GM18505 (cell line): Measurements from ENCODE around the gene MRPS27.

Experiments
- ATAC-seq: cut with Tn5 transposase; IDR thresholded peaks from one replicate; pipeline ENCODE4 v1.9.1; 2021; ENCODE audit not compliant: unreplicated experiment
- POLR2A ChIP-seq: IDR thresholded peaks from 4 replicates; pipeline ENCODE4 v1.6.1; 2011; ENCODE audit warnings: borderline replicate concordance; ENCODE audit not compliant: insufficient read depth, insufficient read length; ENCODE audit errors: extremely low read depth

Gene MRPS27

DNA sequence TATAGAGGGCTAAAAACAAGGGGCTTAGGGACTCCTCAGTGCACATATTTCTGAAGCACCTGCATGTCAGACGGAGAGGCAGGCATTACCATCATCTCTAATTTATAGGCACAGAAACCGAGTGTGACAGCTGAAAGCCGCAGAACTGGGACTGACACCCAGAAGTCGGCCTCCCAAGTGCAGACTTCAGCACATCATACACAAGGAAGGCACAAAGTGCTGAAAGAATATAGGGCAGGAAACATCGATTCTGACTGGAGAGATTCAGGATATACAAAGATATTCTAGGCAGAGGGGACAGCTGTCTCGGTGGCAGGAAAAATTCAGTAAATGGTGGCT lies 11.2 kb downstream of the MRPS27 start:
- no peak for ATAC-seq
- no peak for TF ChIP-seq POLR2A

DNA sequence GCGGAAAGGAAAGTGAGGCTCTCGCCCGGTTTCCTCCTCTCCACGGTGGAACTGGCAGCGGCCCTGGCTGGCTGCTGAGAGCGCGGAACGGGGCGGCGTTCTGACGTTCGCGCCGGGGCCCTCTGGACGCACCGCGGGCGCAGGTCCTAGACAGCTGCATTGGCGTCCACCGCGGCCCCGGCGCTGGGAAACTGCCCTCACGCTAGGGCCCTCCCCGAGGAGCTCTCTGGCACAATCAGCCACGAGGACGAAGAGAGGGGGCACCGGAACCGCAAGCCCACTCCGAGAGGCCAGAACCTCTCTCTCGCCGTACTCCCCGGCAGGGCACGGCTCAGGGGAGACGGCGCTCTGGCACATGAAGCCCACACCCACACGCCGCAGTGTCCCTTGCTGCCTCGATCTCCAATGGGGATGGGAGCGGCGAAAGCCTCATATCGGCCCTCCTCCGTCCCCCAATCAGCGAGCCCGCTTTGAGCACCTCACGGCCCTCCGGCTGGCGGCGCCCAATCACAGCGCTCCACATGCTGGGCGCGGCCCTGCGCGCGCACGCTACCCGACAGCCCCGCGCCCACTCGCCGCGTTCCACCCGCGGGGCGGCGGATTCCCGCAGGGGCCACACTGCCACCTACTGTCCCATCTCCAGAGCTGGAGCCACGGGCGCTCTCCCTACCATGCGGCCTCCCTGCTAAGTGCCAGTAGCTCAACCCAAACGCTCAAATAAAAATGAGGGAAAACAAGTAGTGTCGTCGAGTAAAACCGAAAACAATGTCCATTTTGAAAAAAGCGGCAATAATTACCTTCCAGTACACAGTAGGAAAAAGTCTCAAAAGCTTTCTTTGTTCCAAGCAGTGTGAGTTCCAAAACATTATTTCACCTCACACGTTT lies 11.8 kb downstream of the MRPS27 start:
- peak; percentile 85 for ATAC-seq
- TF ChIP-seq POLR2A, result peak; percentile 99

DNA sequence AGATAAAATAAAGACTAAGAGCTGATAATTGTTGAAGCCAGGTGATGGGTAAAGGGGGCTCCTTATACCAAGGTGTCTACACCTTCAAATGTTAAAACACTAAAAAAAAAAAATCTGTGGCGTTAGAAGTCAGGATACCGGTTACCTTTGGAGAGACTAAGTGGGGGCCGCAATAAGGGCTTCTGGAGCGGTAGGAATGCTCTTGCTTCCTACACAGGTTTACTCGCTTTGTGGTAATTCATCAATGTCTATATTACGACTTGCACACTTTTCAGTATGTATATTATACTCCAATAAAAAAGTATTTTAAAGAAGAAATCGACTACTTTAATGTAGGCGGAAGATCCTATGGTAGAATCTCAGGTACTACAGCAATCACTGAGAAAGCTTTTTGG lies 12.5 kb downstream of the MRPS27 start:
- no peak for TF ChIP-seq POLR2A
- no peak for ATAC-seq

DNA sequence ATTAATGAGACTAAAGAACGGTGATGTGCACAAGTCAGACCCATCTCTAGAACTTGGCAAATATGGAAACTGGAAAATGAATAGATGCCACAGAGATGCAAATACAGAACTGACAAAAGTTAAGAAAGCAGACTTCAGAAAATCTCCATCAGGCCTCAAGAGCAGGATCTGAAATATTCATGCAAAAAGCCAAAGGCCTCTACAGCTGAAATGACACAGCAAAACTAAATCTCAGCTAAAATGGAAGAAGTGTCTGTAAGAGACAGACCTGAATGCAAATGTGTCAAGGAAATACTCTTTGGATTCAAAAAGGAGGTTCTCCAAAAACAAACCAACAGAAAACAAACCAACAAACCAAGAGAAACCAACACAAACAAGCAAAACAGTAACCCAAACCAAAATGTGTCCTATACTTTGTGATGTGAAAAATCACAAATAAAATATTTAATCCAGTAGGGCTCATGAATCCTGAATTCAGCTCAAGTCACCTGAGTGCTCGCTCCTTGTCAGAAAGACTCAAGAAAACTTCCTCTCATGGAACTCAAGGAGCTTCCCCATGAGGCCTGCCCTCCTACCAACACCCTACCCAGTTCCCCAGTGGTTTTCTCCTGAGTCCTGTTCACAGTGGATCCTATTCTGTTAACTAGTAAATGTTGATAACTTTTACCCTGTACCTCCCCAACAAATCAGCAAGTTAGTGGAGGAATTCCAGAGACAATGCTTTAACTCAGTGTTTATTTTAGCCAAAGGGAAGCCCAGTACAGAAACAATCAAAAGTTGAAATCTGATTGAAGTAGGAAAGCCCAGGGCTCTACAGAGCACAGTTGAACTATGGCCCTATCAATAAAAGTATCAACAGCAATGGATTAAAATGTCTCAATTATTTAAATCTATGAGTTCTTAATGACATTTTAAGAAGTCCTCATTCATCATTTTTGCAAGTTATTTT lies 14.6 kb downstream of the MRPS27 start:
- peak; percentile 52 for TF ChIP-seq POLR2A
- no peak for ATAC-seq

DNA sequence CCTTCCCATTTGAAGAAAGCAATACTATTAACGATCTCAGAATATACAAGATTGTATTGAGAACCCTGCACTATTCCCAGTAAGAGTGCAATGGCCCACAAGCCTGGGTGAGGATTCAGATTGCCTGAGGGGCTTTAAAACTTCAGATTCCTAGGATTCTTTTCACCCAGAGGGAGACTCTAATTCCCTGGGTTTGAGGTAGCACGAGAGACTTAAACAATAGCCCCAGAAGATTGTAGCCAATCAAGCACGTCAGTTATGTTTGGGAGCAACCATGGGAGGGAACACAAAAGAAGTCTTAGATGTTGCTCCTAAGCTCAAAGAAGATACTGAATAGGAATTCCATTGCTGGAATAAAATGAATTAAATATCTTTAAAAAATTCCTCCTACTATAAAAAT lies 17.9 kb downstream of the MRPS27 start:
- no peak for ATAC-seq

DNA sequence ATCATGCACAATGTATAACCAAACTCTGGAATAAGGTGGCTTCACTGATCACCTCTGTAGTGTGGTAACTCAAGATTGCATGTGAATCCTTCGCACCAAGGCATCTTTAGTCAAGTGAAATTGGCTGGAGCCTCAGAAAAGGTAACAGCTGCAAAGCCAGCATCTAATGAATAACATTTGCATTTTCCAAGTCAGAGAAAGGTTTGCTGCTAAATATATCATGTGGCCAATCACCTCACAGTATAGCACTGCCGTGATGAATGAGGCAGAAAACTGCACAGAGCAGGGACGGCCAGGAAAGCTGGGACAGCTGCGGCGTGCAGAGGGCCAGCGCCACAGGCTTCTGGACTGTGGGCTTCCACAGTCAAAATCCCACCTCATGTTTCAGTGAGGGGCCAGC lies 18.5 kb downstream of the MRPS27 start:
- peak; percentile 56 for ATAC-seq
- peak; percentile 72 for TF ChIP-seq POLR2A

More for the DNA sequence above, 17.9 kb downstream of the MRPS27 start:
- no peak for TF ChIP-seq POLR2A

DNA sequence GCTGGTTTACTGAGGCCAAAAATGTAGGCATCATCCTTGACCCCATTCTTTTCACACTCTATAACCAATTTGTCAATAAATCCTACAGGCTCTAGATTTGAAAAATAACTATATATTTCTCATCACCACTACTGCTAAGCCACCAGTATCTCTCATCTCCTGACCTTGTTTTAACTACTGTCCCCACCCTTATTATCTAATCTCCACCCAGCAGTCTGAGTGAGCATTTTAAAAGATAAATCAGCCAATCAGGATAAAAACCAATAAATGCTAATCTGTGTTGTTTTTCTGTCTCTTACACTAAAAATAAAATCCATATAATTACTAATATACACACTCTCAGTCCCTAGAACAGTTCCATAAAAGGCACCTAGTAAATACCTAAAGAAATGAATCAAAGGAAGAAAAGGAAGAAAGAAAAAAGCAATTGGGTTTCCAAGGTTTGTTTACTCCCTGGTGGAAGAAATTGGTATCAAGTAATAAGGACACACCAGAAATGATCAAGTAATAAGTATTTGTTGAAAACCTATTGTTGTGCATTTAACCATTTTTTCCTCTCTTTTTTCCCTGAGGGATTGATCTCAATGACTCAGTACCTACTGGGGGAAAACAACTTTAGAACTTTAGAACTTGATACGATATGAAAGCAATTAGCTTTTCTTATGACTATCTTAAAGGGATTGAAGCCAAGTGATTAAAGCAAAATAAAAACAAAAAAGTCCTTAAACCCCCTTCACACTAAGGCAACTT lies 19.3 kb downstream of the MRPS27 start:
- TF ChIP-seq POLR2A, result no peak
- no peak for ATAC-seq

DNA sequence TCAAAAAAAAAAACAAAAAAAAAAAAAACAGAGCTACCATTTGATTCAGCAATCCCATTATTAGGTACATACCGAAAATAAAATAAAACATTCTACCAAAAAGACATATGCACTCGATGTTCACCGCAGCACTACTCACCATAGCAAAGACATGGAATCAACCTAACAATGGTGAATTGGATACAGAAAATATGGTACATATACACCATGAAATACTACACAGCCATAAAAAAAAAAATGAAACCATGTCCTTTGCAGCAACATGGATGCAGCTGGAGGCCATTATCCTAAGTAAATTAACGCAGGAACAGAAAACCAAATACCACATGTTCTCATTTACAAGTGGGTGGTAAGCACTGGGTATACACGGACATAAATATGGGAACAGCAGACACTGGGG lies 21.3 kb downstream of the MRPS27 start:
- no peak for TF ChIP-seq POLR2A
- no peak for ATAC-seq

DNA sequence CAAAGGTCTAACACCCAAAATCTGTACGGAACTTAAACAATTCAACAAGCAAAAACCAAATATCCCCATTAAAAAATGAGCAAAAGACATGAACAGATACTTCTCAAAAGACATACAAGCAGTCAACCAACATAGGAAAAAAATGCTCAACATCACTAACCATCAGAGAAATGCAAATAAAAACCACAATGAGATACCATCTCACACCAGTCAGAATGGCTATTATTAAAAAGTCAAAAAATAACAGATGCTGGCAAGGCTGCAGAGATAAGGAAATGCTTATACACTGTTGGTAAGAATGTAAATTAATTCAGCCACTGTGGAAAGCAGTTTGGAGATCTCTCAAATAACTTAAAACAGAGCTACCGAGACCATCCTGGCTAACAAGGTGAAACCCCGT lies 21.9 kb downstream of the MRPS27 start:
- TF ChIP-seq POLR2A, result peak; percentile 19
- ATAC-seq, result peak; percentile 40

DNA sequence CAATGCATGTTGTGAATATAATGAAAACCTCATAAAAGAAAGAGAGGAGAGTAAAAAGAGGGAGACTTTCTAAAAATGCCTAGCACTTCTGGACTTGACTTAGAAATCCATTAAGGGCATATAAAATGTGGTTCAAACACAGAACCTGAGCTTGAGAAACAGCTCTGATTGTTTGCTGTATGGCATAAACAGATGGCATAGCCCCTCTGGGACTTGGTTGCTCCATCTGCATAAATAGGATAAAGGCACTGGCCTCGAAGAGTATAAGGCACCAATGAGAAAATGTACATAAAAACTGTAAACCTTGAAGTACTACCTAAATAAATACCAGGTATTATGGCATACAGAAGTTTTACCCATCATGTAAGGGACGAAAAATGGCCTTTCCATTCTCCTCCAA lies 23.8 kb downstream of the MRPS27 start:
- no peak for ATAC-seq
- TF ChIP-seq POLR2A, result no peak

DNA sequence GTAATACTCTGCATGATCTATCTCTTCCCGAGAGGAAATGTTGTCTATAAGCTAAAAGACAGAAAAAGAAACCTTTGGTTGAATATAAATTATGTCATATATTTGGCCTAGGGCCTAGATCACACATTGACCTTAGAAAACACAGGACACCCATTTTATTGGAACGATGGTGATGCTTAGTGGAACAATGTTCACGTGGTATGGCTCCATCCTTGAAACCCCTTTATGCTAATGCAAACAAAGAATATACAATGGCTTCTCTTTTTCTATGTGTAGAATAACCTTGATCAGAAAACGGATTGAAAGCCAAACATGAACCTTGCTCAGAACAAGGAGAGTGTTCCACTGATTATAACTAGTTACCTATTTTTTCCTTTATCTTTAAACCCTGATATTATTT lies 24.5 kb downstream of the MRPS27 start:
- TF ChIP-seq POLR2A, result peak; percentile 37
- ATAC-seq, result no peak

DNA sequence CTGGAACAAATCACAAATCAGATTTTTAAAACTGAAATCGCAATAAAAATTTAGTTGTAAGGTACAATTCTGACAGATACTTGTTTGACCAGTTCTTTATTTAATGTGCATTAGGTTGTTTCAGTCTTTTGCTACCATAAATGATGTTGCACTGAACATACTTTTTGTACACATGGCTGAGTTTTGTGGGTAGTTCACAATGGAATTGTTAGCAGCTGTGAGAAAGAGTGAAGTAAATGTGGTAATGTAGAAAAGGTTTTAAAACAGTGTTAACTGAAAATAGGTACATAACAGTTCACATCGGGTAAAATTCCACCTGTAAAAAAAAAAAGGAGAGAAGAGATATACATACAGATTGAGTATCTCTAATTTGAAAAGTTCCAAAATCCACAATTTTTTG lies 25.6 kb downstream of the MRPS27 start:
- no peak for TF ChIP-seq POLR2A
- no peak for ATAC-seq

DNA sequence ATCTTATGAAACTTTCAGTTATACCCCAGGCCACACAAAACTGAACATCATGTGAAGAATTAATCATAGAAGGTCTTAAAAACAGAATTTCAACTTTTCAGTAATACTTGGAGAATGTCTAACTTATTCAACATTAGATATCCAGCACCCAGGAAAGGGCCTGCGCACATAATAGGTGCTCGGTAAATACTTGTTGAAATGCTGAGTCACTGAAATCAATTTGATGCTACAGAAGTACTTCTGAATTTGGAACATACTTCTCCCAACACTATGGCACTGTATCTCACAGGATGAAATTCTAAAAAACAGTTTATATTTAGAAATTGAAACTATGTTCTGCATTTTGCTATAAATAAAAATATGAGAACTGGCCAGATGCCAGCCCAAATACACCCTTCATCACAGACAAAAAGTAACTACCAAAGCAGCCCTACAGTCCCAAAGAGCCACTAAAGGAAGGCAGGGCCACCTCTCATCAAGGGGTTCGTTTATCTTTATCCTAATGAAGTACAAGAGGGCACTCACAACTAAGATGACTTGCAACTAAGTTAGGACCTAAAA lies 26.5 kb downstream of the MRPS27 start:
- ATAC-seq, result no peak
- no peak for TF ChIP-seq POLR2A
